Endothelial cell of umbilical vein (primary cell): ENCODE data around the gene ECM2. TPM values are rescaled to one million over a fixed set of nuclear protein-coding genes. Genes with fewer than 3 reads are reported as not detected.

Experiments
- BruUV-seq: library from RNA; stranded (reverse); fragments of 400-500 nt; replicated peaks from 2 replicates; lab custom pipeline; 2021; lab: Mats Ljungman, UMichigan
- CTCF ChIA-PET: fragments of 300-600, 350-600 bp; sonication (Branson Sonifier 250); formaldehyde crosslinking; loops from one replicate; lab custom pipeline; 2021; ENCODE audit warnings: antibody characterized with exemption, inconsistent platforms; lab: Charles Lee
- POLR2A ChIA-PET: fragments of 300-600, 350-600 bp; sonication (Branson Sonifier 250); formaldehyde crosslinking; loops from one replicate; lab custom pipeline; 2021; ENCODE audit warnings: antibody characterized with exemption, inconsistent platforms; lab: Charles Lee
- DNase-seq: peaks from one replicate; pipeline ENCODE4 v3.0.0-alpha.2; 2011; ENCODE audit warnings: low read depth, low spot score
- FAIRE-seq: peaks from 2 replicates; lab custom pipeline; 2011; peaks lifted over from hg19 to GRCh38; lab: Jason Lieb, UNC
- H2AFZ ChIP-seq: 2 replicates; pipeline ENCODE4 v1.6.0; 2012; ENCODE audit warnings: low read depth, low read length, control low read depth, inconsistent platforms
- H3K27ac ChIP-seq: 2 replicates; pipeline ENCODE4 v1.5.1; 2011; ENCODE audit warnings: low read depth, mild to moderate bottlenecking, control low read depth, low read length, moderate library complexity; ENCODE audit not compliant: insufficient read depth
- H3K27me3 ChIP-seq, 2 experiments: 2 replicates each; pipeline versions ENCODE4 v1.6.0 to v1.6.1; 2011; ENCODE audit warnings: low read length in 2 of 2, mixed read lengths in 1 of 2; ENCODE audit not compliant: control insufficient read depth in 2 of 2, insufficient read depth in 2 of 2
- H3K36me3 ChIP-seq, 2 experiments: 2 replicates in 1 of 2; 3 replicates in 1 of 2; pipeline ENCODE4 v1.5.1; 2011; ENCODE audit warnings: low read length in 2 of 2, mild to moderate bottlenecking in 1 of 2, moderate library complexity in 1 of 2; ENCODE audit not compliant: control insufficient read depth in 2 of 2, insufficient read depth in 2 of 2; ENCODE audit errors: extremely low read depth in 1 of 2
- H3K4me1 ChIP-seq: 3 replicates; pipeline ENCODE4 v1.5.1; 2011; ENCODE audit warnings: mild to moderate bottlenecking, low read length; ENCODE audit not compliant: control insufficient read depth, insufficient read depth; ENCODE audit errors: extremely low read depth
- H3K4me2 ChIP-seq: 2 replicates; pipeline ENCODE4 v1.6.1; 2011; ENCODE audit warnings: low read length, control low read depth, mixed read lengths; ENCODE audit not compliant: insufficient read depth
- H3K4me3 ChIP-seq, 3 experiments: fragments of 200-600 bp in 1 of 3; sonication (generic), shearing (Covaris generic) in 1 of 3; replicated peaks in 1 of 3; 2 replicates each; pipeline ENCODE4 v1.5.1; 2011 to 2016; ENCODE audit warnings: control low read depth in 3 of 3, low read length in 3 of 3, mild to moderate bottlenecking in 2 of 3, inconsistent platforms in 1 of 3, low read depth in 1 of 3, moderate library complexity in 1 of 3; ENCODE audit not compliant: insufficient read depth in 1 of 3
- H3K79me2 ChIP-seq: 2 replicates; pipeline ENCODE4 v1.6.0; 2012; ENCODE audit warnings: low read length, inconsistent platforms; ENCODE audit not compliant: control insufficient read depth, insufficient read depth
- H3K9ac ChIP-seq: replicated peaks from 2 replicates; pipeline ENCODE3; 2011; ENCODE audit warnings: low read length, control low read depth; ENCODE audit not compliant: insufficient read depth; ENCODE audit errors: extremely low read depth
- H3K9me1 ChIP-seq: replicated peaks from 3 replicates; pipeline ENCODE4 v1.6.0; 2011; ENCODE audit warnings: mild to moderate bottlenecking, low read length; ENCODE audit not compliant: control insufficient read depth, insufficient read depth; ENCODE audit errors: extremely low read depth
- H3K9me3 ChIP-seq: replicated peaks from 2 replicates; pipeline ENCODE4 v1.5.1; 2012; ENCODE audit warnings: low read length, inconsistent platforms; ENCODE audit not compliant: control insufficient read depth, insufficient read depth
- H4K20me1 ChIP-seq: replicated peaks from 2 replicates; pipeline ENCODE3; 2011; ENCODE audit warnings: mild to moderate bottlenecking, low read length; ENCODE audit not compliant: control insufficient read depth, insufficient read depth; ENCODE audit errors: extremely low read depth
- EZH2 ChIP-seq: IDR thresholded peaks from 2 replicates; pipeline ENCODE4 v1.6.1; 2012; ENCODE audit warnings: borderline replicate concordance, low read depth, mild to moderate bottlenecking, moderate library complexity, low read length, inconsistent platforms; ENCODE audit not compliant: severe bottlenecking
- FOS ChIP-seq: IDR thresholded peaks from 2 replicates; pipeline ENCODE4 v1.6.1; 2011; ENCODE audit warnings: mild to moderate bottlenecking, low read length, moderate library complexity, borderline replicate concordance; ENCODE audit not compliant: insufficient read depth
- GATA2 ChIP-seq: IDR thresholded peaks from 2 replicates; pipeline ENCODE4 v1.7.0; 2011; ENCODE audit warnings: low read depth, mild to moderate bottlenecking, moderate library complexity, mixed read lengths, low read length; ENCODE audit not compliant: insufficient read length, insufficient read depth
- JUN ChIP-seq: IDR thresholded peaks from 2 replicates; pipeline ENCODE4 v1.6.1; 2011; ENCODE audit warnings: borderline replicate concordance, low read depth; ENCODE audit not compliant: insufficient read length, insufficient read depth
- MYC ChIP-seq: IDR thresholded peaks from one replicate; pipeline ENCODE4 v1.6.1; 2011; ENCODE audit warnings: mild to moderate bottlenecking, low read depth, low read length
- POLR2A ChIP-seq: IDR thresholded peaks from 2 replicates; pipeline ENCODE4 v1.6.1; 2012; ENCODE audit warnings: low read depth, mild to moderate bottlenecking, control low read depth, low read length
- POLR2AphosphoS5 ChIP-seq: IDR thresholded peaks from 2 replicates; pipeline ENCODE4 v1.6.1; 2012; ENCODE audit warnings: low read depth, mild to moderate bottlenecking, control low read depth, low read length, moderate library complexity; ENCODE audit not compliant: insufficient read depth
- dilution Hi-C: fragments of 300-500 bp; cut with MboI; formaldehyde crosslinking; loops from one replicate; pipeline ENCODE4 v1.15.0; 2019; ENCODE audit warnings: low sequenced_read_pairs; ENCODE audit not compliant: extremely low pct_ligation_motif_present
- intact Hi-C: fragments of 100-400 bp; cut with micrococcal nuclease; formaldehyde crosslinking; loops from one replicate; pipeline ENCODE4 v1.10.0; 2022
- polyA plus RNA-seq, 4 experiments: library from polyadenylated mRNA; depleted of rRNA in 3 of 4; stranded (reverse) in 3 of 4; unstranded in 1 of 4; fragments of >200 nt; gene quantifications; 2 replicates each; pipeline versions ENCODE4 v1.2.1 to v1.2.3, GENCODE V29; 2011 to 2012; ENCODE audit warnings: missing spikeins in 1 of 4
- total RNA-seq: library from RNA; stranded (reverse); gene quantifications from 2 replicates; pipeline ENCODE4 v1.2.3, GENCODE V29; 2021
- TF ChIP-seq, protein P1 (sequence below): IDR thresholded peaks from 2 replicates; pipeline ENCODE4 v1.6.1; 2011; ENCODE audit not compliant: insufficient read depth, insufficient read length
- TF ChIP-seq, protein P2 (sequence below), 2 donors: IDR thresholded peaks; 1 replicate in 1 of 2; 2 replicates in 1 of 2; pipeline ENCODE4 v1.5.1; 2011; ENCODE audit warnings: low read length in 2 of 2, mild to moderate bottlenecking in 2 of 2, moderate library complexity in 2 of 2, control low read depth in 1 of 2, inconsistent platforms in 1 of 2, low read depth in 1 of 2; ENCODE audit not compliant: insufficient read depth in 1 of 2; ENCODE audit errors: extremely low read depth in 1 of 2

The ECM2 gene
- total and polyA plus RNA-seq, 2 donors (not counting 3 experiments of a cell fraction or from before 2014, with no cell fraction given): 0.03 TPM; not detected in 1

DNA sequence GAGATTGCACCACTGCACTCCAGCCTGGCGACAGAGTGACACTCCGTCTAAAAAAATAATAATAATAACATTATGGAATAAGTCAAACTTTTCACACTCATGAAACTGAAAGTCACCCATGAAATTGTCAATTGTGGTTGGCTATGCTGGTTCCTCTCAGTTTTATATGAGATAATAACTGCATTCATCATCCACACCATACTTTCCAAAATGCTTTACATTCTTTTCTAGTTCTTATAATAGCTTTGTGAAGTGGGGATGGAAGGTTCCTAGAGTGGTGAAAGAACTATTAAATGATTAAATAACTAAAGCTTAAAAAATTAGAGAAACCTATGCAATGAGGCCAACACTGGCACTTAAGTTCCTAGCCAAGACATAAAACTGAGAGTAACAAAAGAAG lies 40.9 kb downstream of the ECM2 start:
- CTCF ChIA-PET: interaction anchor here (0.9 to 1.5 kb wide), 4 partner anchors 8 to 26 kb away, joined by 3 to 4 read pairs (median 3); no protein-coding TSS in a partner anchor

More for the DNA sequence above, 40.9 kb downstream of the ECM2 start:
- dilution Hi-C loops (no loop called here), intact Hi-C loops (no loop called here)
- Histone ChIP-seq H3K4me2 (no peak overlapping the region), H2AFZ (no peak overlapping the region), H3K4me3 (no peak overlapping the region), H3K9me1 (no peaks in the 10 kb centered on the region), H3K36me3 (no peaks in the 10 kb centered on the region), H3K9ac (no peak overlapping the region), H4K20me1 (no peaks in the 10 kb centered on the region), H3K27me3 (no peaks in the 10 kb centered on the region), H3K27ac (no peak overlapping the region), H3K79me2 (no peaks in the 10 kb centered on the region), H3K9me3 (no peaks in the 10 kb centered on the region), H3K4me1 (no peaks in the 10 kb centered on the region)
- BruUV-seq: no TSS peak
- TF ChIP-seq POLR2A (no peak), EZH2 (no peak), FOS (no peak), POLR2AphosphoS5 (no peak), MYC (no peak), JUN (no peak), GATA2 (no peak)
- TF ChIP-seq, protein P1, sequence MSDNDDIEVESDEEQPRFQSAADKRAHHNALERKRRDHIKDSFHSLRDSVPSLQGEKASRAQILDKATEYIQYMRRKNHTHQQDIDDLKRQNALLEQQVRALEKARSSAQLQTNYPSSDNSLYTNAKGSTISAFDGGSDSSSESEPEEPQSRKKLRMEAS: no peak
- TF ChIP-seq, protein P2, sequence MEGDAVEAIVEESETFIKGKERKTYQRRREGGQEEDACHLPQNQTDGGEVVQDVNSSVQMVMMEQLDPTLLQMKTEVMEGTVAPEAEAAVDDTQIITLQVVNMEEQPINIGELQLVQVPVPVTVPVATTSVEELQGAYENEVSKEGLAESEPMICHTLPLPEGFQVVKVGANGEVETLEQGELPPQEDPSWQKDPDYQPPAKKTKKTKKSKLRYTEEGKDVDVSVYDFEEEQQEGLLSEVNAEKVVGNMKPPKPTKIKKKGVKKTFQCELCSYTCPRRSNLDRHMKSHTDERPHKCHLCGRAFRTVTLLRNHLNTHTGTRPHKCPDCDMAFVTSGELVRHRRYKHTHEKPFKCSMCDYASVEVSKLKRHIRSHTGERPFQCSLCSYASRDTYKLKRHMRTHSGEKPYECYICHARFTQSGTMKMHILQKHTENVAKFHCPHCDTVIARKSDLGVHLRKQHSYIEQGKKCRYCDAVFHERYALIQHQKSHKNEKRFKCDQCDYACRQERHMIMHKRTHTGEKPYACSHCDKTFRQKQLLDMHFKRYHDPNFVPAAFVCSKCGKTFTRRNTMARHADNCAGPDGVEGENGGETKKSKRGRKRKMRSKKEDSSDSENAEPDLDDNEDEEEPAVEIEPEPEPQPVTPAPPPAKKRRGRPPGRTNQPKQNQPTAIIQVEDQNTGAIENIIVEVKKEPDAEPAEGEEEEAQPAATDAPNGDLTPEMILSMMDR (IDR thresholded peaks at IDR 0.05; ENCODE audit: extremely low read depth in 1 of 2, insufficient read depth in 1 of 2, low read depth in 1 of 2, low read length in 2 of 2): no peak
- POLR2A ChIA-PET: no interaction called here
- DNase-seq (no peak), FAIRE-seq (no peak)
